ENCODE data around the gene MSGN1.

- TF ChIP-seq CTCF (conservative IDR thresholded peaks at IDR 0.05; ENCODE audit: low read length) = no peak
- no peak for TF ChIP-seq EZH2phosphoT487 (IDR thresholded peaks at IDR 0.05; ENCODE audit: borderline replicate concordance, low read depth, low read length)
Observed at GRCh38 chr2:17792515-17792914, 23.7 kb upstream of the MSGN1 start.

All from OCI-LY7 (cell line).